Transverse colon (tissue), 4 donors: ENCODE measurements around the gene HDAC2. TPM values are rescaled to one million over a fixed set of nuclear protein-coding genes. Genes with fewer than 3 reads are reported as not detected.
"Not testable (repeated sequence)": the region's sequence is repeated elsewhere in the genome, so short reads cannot be mapped to it uniquely, and the experiment has no call there.

Experiments
- DNase-seq: peaks from one replicate; pipeline ENCODE4 v3.0.0-alpha.2; 2019
- H3K27ac ChIP-seq, 4 donors: fragments of 200-600 bp; sonication (generic); 2 replicates each; pipeline ENCODE4 v1.5.1; 2016 to 2018; ENCODE audit warnings: inconsistent platforms in 4 of 4
- H3K27me3 ChIP-seq: fragments of 200-600 bp; sonication (generic); 2 replicates; pipeline ENCODE4 v1.5.1; 2017; ENCODE audit warnings: inconsistent platforms
- H3K36me3 ChIP-seq, 4 donors: fragments of 200-600 bp; sonication (generic); 2 replicates each; pipeline ENCODE4 v1.5.1; 2017 to 2019; ENCODE audit warnings: inconsistent platforms in 4 of 4
- H3K4me1 ChIP-seq, 4 donors: fragments of 200-600 bp; sonication (generic); 2 replicates each; pipeline ENCODE4 v1.5.1; 2017 to 2020; ENCODE audit warnings: inconsistent platforms in 4 of 4
- H3K4me3 ChIP-seq, 4 donors: fragments of 200-600 bp; sonication (generic); 1 replicate in 1 of 4; 2 replicates in 3 of 4; pipeline versions ENCODE4 v1.5.1 to v1.6.1; 2017 to 2019; ENCODE audit warnings: inconsistent platforms in 4 of 4
- H3K9me3 ChIP-seq, 2 donors: fragments of 200-600 bp; sonication (generic); 2 replicates each; pipeline ENCODE4 v1.5.1; 2017 to 2019; ENCODE audit warnings: inconsistent platforms in 2 of 2
- EP300 ChIP-seq: sonication (generic); formaldehyde crosslinking; IDR thresholded peaks from one replicate; pipeline ENCODE4 v1.6.1; 2017; ENCODE audit warnings: antibody characterized with exemption, low read depth
- POLR2A ChIP-seq: fragments of 450-650 bp; IDR thresholded peaks from one replicate; pipeline ENCODE4 v1.6.1; 2016; ENCODE audit warnings: antibody characterized with exemption, mild to moderate bottlenecking, moderate library complexity
- POLR2AphosphoS5 ChIP-seq, 3 donors: sonication (generic); formaldehyde crosslinking; IDR thresholded peaks; one replicate each; pipeline ENCODE4 v1.6.1; 2016; ENCODE audit warnings: antibody characterized with exemption in 3 of 3
- WGBS, 2 donors: methylation state at CpG; one replicate each; pipeline ENCODE4 v1.1.5; 2018; ENCODE audit warnings: low coverage in 1 of 2; 5-methylcytosine and 5-hydroxymethylcytosine counted together
- in situ Hi-C, 4 donors: fragments of 200-750 bp; cut with MboI; loops; one replicate each; pipeline versions ENCODE4 v1.15.0 to v1.15.1; 2017; ENCODE audit warnings: low sequenced_read_pairs in 3 of 4, low pct_ligation_motif_present in 1 of 4, low pct_unique_long_range_greater_than_20kb in 1 of 4
- intact Hi-C: fragments of 100-400 bp; cut with DNase I; formaldehyde crosslinking; loops from one replicate; pipeline ENCODE4 v1.15.1; 2023; ENCODE audit warnings: low total_unique reads
- total RNA-seq, 4 donors: library from RNA; depleted of rRNA; stranded (reverse); fragments of >200 nt; gene quantifications; one replicate each; pipeline ENCODE4 v1.1.0, GENCODE V29; 2016
- TF ChIP-seq, protein P1 (sequence below), 5 experiments: fragments of 200-600 bp in 3 of 5; fragments of 450-650 bp in 2 of 5; sonication (generic) in 3 of 5; IDR thresholded peaks; 1 replicate in 2 of 5; 2 replicates in 3 of 5; pipeline ENCODE4 v1.5.1; 2016 to 2017; ENCODE audit warnings: antibody characterized with exemption in 5 of 5, inconsistent platforms in 3 of 5, mild to moderate bottlenecking in 2 of 5, moderate library complexity in 1 of 5

Gene HDAC2
- total RNA-seq, 4 donors from 2014 or later: 26.6 to 60.8 (median 38.0) TPM

DNA sequence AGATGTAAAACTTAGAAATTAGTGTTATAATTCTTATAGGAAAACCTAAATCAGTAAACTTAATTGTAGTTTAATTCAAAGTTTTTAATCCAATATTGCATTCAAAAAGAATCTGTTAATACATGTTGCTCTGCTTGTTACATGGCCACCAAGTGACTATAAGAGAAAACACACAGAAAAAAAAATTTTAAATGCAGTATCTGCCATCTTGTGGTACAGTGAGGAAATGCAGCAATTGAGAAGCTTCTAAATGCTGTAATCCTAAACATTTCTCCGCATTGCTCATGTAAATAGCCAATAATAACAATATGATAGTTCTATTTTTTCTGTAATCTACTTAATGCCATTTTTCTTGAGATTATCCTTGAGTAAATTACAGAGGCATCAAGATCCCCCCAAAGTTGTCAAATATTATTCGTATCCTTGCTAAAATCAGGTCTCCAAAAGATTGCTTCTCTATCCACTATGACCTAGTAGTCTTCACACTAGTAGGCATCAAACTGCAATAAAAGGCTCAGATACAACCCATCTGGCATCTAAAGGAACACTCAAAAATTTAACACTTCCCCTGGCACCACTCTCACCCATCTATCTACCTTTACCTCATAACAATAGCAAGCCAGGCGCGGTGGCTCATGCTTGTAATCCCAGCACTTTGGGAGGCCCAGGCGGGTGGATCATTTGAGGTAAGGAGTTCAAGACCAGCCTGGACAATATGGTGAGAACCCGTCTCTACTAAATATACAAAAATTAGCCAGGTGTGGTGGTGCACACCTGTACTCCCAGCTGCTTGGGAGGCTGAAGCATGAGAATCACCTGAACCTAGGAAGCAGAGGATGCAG lies 34.6 kb downstream of the HDAC2 start:
- intact Hi-C loops: no loop called here
- TF ChIP-seq POLR2AphosphoS5 (IDR thresholded peaks at IDR 0.05): no peak
- TF ChIP-seq POLR2A: no peak
- TF ChIP-seq, protein P1, sequence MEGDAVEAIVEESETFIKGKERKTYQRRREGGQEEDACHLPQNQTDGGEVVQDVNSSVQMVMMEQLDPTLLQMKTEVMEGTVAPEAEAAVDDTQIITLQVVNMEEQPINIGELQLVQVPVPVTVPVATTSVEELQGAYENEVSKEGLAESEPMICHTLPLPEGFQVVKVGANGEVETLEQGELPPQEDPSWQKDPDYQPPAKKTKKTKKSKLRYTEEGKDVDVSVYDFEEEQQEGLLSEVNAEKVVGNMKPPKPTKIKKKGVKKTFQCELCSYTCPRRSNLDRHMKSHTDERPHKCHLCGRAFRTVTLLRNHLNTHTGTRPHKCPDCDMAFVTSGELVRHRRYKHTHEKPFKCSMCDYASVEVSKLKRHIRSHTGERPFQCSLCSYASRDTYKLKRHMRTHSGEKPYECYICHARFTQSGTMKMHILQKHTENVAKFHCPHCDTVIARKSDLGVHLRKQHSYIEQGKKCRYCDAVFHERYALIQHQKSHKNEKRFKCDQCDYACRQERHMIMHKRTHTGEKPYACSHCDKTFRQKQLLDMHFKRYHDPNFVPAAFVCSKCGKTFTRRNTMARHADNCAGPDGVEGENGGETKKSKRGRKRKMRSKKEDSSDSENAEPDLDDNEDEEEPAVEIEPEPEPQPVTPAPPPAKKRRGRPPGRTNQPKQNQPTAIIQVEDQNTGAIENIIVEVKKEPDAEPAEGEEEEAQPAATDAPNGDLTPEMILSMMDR (IDR thresholded peaks at IDR 0.05): peak; percentile 62 to 80 (median 73)
- no peak overlapping the region for H3K27ac ChIP-seq
- WGBS, 2 donors: 9 to 86% methylated on average over 1 to 6 of the region's 6 CpGs
- in situ Hi-C loops: no loop called here
- H3K27me3 ChIP-seq: no peaks in the 10 kb centered on the region
- peaks cover 0 to 22% (median 3%) of the 10 kb centered on the region in 4 donors for H3K36me3 ChIP-seq
- no peaks in the 10 kb centered on the region for H3K9me3 ChIP-seq
- no peak overlapping the region for H3K4me3 ChIP-seq
- no peak for DNase-seq
- H3K4me1 ChIP-seq: no peaks in the 10 kb centered on the region

DNA sequence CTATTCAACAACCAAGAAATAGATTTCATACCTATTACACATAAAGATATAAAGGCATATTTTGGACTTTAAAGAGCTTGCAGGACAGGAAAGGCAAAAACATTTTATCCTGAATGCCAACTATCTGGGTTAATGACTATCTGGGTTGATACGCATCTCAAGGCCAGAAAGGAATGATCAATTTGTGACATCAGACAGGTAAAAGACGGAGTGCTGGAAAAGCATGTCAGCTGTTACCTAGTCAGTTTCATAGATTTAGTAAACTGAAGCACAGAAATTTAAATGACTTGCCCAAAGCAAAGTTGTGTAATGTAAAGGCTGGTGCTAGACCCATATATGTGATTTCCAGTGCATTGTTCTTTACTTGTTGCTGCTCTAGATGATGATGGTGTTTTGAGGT lies 36.8 kb downstream of the HDAC2 start:
- DNase-seq: no peak
- TF ChIP-seq, protein P1 (IDR thresholded peaks at IDR 0.05): no peak
- TF ChIP-seq EP300 (no peak), POLR2A (no peak), POLR2AphosphoS5 (IDR thresholded peaks at IDR 0.05) (no peak)
- H3K27me3 ChIP-seq: no peaks in the 10 kb centered on the region
- intact Hi-C loops (no loop called here), in situ Hi-C loops (no loop called here)
- H3K27ac ChIP-seq: no peak overlapping the region
- H3K9me3 ChIP-seq: peaks cover 3% of the 10 kb centered on the region in 2 donors
- H3K4me3 ChIP-seq: no peak overlapping the region
- 90 to 100% methylated on average over 2 of the region's 2 CpGs for WGBS, 2 donors
- peaks cover 0 to 2% (median 0%) of the 10 kb centered on the region in 4 donors for H3K36me3 ChIP-seq
- no peaks in the 10 kb centered on the region for H3K4me1 ChIP-seq

DNA sequence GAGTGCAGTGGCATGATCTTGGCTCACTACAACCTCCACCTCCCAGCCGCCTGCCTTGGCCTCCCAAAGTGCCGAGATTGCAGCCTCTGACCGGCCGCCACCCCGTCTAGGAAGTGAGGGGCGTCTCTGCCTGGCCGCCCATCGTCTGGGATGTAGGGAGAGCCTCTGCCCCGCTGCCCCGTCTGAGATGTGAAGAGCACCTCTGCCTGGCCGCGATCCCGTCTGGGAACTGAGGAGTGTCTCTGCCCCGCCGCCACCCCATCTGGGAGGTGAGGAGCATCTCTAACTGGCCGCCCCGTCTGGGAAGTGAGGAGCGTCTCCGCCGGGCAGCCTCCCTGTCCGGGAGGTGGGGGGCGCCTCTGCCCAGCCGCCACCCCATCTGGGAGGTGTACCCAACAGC lies 39.0 kb downstream of the HDAC2 start:
- H3K4me1 ChIP-seq, H3K9me3 ChIP-seq, H3K36me3 ChIP-seq, H3K27ac ChIP-seq, H3K27me3 ChIP-seq, H3K4me3 ChIP-seq, in situ Hi-C loops, intact Hi-C loops, DNase-seq: not testable (repeated sequence)
- WGBS, 2 donors: 67 to 93% methylated on average over 3 to 21 of the region's 23 CpGs

DNA sequence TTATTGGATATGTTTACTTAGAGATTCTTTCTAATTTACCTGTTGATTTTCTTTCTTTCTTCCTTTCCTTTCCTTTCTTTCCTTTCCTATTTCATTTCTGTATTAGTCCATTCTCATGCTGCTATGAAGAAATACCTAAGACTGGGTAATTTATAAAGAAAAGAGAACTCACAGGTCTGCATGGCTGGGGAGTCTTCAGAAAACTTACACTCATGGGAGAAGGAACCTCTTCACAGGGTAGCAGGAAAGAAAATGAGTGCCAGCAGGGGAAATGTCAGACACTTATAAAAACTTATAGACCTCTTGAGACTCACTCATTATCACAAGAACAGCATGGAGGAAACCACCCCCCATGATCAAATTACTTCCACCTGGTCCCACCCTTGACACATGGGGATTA lies 40.8 kb downstream of the HDAC2 start:
- Histone ChIP-seq H3K4me3 (no peak overlapping the region), H3K4me1 (no peaks in the 10 kb centered on the region), H3K27me3 (no peaks in the 10 kb centered on the region), H3K9me3 (peaks cover 3% of the 10 kb centered on the region in 2 donors), H3K27ac (no peak overlapping the region), H3K36me3 (no peaks in the 10 kb centered on the region)
- in situ Hi-C loops (no loop called here), intact Hi-C loops (no loop called here)
- TF ChIP-seq, protein P1 (IDR thresholded peaks at IDR 0.05): no peak
- no peak for TF ChIP-seq POLR2AphosphoS5 (IDR thresholded peaks at IDR 0.05)
- TF ChIP-seq EP300: no peak
- TF ChIP-seq POLR2A: no peak
- no peak for DNase-seq

DNA sequence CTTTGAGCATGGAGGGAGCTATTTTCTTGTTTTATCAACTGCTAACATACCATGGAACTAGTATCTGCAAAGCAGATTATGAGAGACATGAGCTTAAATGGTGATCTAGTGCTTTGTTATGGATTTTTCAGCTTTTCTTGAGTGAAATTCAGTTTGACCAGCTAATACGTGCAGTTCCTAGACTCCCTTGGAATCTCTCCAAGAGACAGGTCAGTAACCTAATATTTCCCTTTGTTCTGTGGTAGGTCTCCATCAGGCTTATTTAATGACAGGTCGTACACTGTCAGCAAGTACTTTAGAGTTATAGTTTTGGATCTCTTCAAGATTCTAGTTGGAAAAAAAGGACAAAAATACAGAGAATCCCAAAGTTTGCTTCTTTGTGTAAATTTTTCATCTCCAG lies 43.9 kb downstream of the HDAC2 start:
- H3K36me3 ChIP-seq: no peaks in the 10 kb centered on the region
- peaks cover 3% of the 10 kb centered on the region in 2 donors for H3K9me3 ChIP-seq
- no peak for DNase-seq
- no peak for TF ChIP-seq EP300
- no peak for TF ChIP-seq POLR2AphosphoS5 (IDR thresholded peaks at IDR 0.05)
- TF ChIP-seq, protein P1 (IDR thresholded peaks at IDR 0.05): no peak
- no peak for TF ChIP-seq POLR2A
- 66 to 85% methylated on average over 2 of the region's 2 CpGs for WGBS, 2 donors
- no peak overlapping the region for H3K27ac ChIP-seq
- no peak overlapping the region for H3K4me3 ChIP-seq
- H3K27me3 ChIP-seq: no peaks in the 10 kb centered on the region
- peaks cover 0 to 5% (median 0%) of the 10 kb centered on the region in 4 donors for H3K4me1 ChIP-seq
- in situ Hi-C loops: no loop called here
- intact Hi-C loops: no loop called here
